ENCODE results near the gene OR7C1.

DNA sequence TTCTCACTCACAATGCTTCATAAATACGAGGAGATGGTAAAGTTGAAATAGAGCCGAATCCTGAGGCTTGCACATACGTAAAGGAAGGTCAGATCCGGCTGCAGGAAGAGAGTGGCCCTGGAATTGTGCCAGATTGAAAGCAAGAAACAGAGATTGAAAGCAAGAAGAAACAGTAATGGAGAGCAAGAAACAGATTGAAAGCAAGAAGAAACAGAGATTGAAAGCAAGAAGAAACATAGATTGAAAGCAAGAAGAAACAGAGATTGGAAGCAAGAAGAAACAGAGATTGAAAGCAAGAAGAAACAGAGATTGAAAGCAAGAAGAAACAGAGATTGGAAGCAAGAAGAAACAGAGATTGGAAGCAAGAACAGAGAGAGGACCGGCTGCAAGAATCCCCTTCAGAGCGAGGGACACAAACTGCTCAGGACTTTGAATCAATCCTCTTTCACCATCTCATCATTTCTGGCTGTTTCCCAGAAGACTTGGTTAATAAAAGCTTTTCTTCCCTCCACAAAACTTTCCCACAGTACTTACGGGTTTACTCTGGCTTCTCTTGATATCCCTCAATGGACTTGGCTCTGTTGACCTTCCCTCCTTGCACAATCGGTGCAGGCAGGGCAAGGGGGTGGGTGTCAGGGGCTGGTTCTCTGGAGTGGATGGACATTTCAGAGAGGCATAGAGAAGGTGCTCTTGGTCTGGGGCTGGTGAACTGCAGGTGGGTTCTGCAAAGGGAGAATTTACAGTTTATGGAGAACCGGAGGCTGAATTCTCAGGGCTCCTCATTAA is 25.5 kb downstream of the OR7C1 start:
- TF ChIP-seq CTCF (conservative IDR thresholded peaks at IDR 0.05; ENCODE audit: low read depth in 2 of 2): no peak
- TF ChIP-seq CREB1 (CRISPR knock-in tag; IDR thresholded peaks at IDR 0.05; ENCODE audit: low read depth): no peak
- no peak for TF ChIP-seq REST (IDR thresholded peaks at IDR 0.05; ENCODE audit: unreplicated experiment)
- TF ChIP-seq ZNF331 (CRISPR knock-in tag; IDR thresholded peaks at IDR 0.05; ENCODE audit: low read depth): no peak
- TF ChIP-seq JUNB (IDR thresholded peaks at IDR 0.05; ENCODE audit: unreplicated experiment): no peak
- no peak for TF ChIP-seq EZH2phosphoT487 (IDR thresholded peaks at IDR 0.05; ENCODE audit: unreplicated experiment)
- TF ChIP-seq EZH2 (IDR thresholded peaks at IDR 0.05; ENCODE audit: low read depth, unreplicated experiment): no peak
- no peak for TF ChIP-seq POLR2AphosphoS5 (IDR thresholded peaks at IDR 0.05; ENCODE audit: low read depth)

Data from GM23338 (cell line).